ENCODE data around the gene EIPR1.

Gene EIPR1

GRCh38 chr2:3277050-3277747 lies 100.4 kb downstream of the EIPR1 start:
- no peak overlapping the region for H3K27ac ChIP-seq (ENCODE audit: insufficient read depth, low read depth, low read length, poor library complexity, severe bottlenecking)
- no peak overlapping the region for H3K4me3 ChIP-seq (ENCODE audit: insufficient read depth, low read depth, low read length)
- peaks cover 3% of the 10 kb centered on the region for H3K4me1 ChIP-seq (ENCODE audit: control insufficient read depth, insufficient read depth, low read length)
- 85 to 88% methylated on average over 25 of the region's 25 CpGs for WGBS, 2 experiments
- H3K36me3 ChIP-seq (ENCODE audit: control insufficient read depth, insufficient read depth, low read length), result no peaks in the 10 kb centered on the region
- peaks cover 3% of the 10 kb centered on the region for H3K9me3 ChIP-seq (ENCODE audit: control insufficient read depth, low read length)
- no peaks in the 10 kb centered on the region for H3K27me3 ChIP-seq (ENCODE audit: control insufficient read depth, insufficient read depth, low read length, poor library complexity, severe bottlenecking)

GRCh38 chr2:3272761-3273160 lies 104.9 kb downstream of the EIPR1 start:
- H3K27ac ChIP-seq (ENCODE audit: insufficient read depth, low read depth, low read length, poor library complexity, severe bottlenecking), result no peak overlapping the region
- no peak overlapping the region for H3K4me3 ChIP-seq (ENCODE audit: insufficient read depth, low read depth, low read length)
- 94 to 98% methylated on average over 5 to 7 of the region's 7 CpGs for WGBS, 2 experiments
- no peaks in the 10 kb centered on the region for H3K4me1 ChIP-seq (ENCODE audit: control insufficient read depth, insufficient read depth, low read length)
- peaks cover 12% of the 10 kb centered on the region for H3K27me3 ChIP-seq (ENCODE audit: control insufficient read depth, insufficient read depth, low read length, poor library complexity, severe bottlenecking)
- no peaks in the 10 kb centered on the region for H3K36me3 ChIP-seq (ENCODE audit: control insufficient read depth, insufficient read depth, low read length)
- peaks cover 3% of the 10 kb centered on the region for H3K9me3 ChIP-seq (ENCODE audit: control insufficient read depth, low read length)

- peaks cover 18% of the 10 kb centered on the region for H3K4me1 ChIP-seq (ENCODE audit: control insufficient read depth, insufficient read depth, low read length)
- no peaks in the 10 kb centered on the region for H3K36me3 ChIP-seq (ENCODE audit: control insufficient read depth, insufficient read depth, low read length)
- H3K27me3 ChIP-seq (ENCODE audit: control insufficient read depth, insufficient read depth, low read length, poor library complexity, severe bottlenecking), result peaks cover 25% of the 10 kb centered on the region
- peaks cover 2% of the 10 kb centered on the region for H3K9me3 ChIP-seq (ENCODE audit: control insufficient read depth, low read length)
- 94 to 97% methylated on average over 8 of the region's 8 CpGs for WGBS, 2 experiments
- no peak overlapping the region for H3K27ac ChIP-seq (ENCODE audit: insufficient read depth, low read depth, low read length, poor library complexity, severe bottlenecking)
- H3K4me3 ChIP-seq (ENCODE audit: insufficient read depth, low read depth, low read length), result no peak overlapping the region
Observed at GRCh38 chr2:3270095-3270478, 107.5 kb downstream of the EIPR1 start.

- 87 to 91% methylated on average over 22 of the region's 22 CpGs for WGBS, 2 experiments
Observed at GRCh38 chr2:3269425-3270094, 108.1 kb downstream of the EIPR1 start.

GRCh38 chr2:3268705-3269029 lies 109.0 kb downstream of the EIPR1 start:
- WGBS, 2 experiments, result 96 to 98% methylated on average over 6 of the region's 6 CpGs
- H3K9me3 ChIP-seq (ENCODE audit: control insufficient read depth, low read length), result no peaks in the 10 kb centered on the region
- no peaks in the 10 kb centered on the region for H3K36me3 ChIP-seq (ENCODE audit: control insufficient read depth, insufficient read depth, low read length)
- H3K27me3 ChIP-seq (ENCODE audit: control insufficient read depth, insufficient read depth, low read length, poor library complexity, severe bottlenecking), result peaks cover 39% of the 10 kb centered on the region
- no peak overlapping the region for H3K27ac ChIP-seq (ENCODE audit: insufficient read depth, low read depth, low read length, poor library complexity, severe bottlenecking)
- H3K4me1 ChIP-seq (ENCODE audit: control insufficient read depth, insufficient read depth, low read length), result peaks cover 27% of the 10 kb centered on the region
- H3K4me3 ChIP-seq (ENCODE audit: insufficient read depth, low read depth, low read length), result no peak overlapping the region

More at GRCh38 chr2:3269425-3270094, 108.1 kb downstream of the EIPR1 start:
- no peak overlapping the region for H3K4me3 ChIP-seq (ENCODE audit: insufficient read depth, low read depth, low read length)
- H3K36me3 ChIP-seq (ENCODE audit: control insufficient read depth, insufficient read depth, low read length), result no peaks in the 10 kb centered on the region
- H3K4me1 ChIP-seq (ENCODE audit: control insufficient read depth, insufficient read depth, low read length), result peaks cover 23% of the 10 kb centered on the region
- H3K27ac ChIP-seq (ENCODE audit: insufficient read depth, low read depth, low read length, poor library complexity, severe bottlenecking), result no peak overlapping the region
- no peaks in the 10 kb centered on the region for H3K9me3 ChIP-seq (ENCODE audit: control insufficient read depth, low read length)
- peaks cover 30% of the 10 kb centered on the region for H3K27me3 ChIP-seq (ENCODE audit: control insufficient read depth, insufficient read depth, low read length, poor library complexity, severe bottlenecking)

- Histone ChIP-seq H3K27me3 (ENCODE audit: control insufficient read depth, insufficient read depth, low read length, poor library complexity, severe bottlenecking) (peaks cover 45% of the 10 kb centered on the region), H3K36me3 (ENCODE audit: control insufficient read depth, insufficient read depth, low read length) (no peaks in the 10 kb centered on the region), H3K9me3 (ENCODE audit: control insufficient read depth, low read length) (no peaks in the 10 kb centered on the region), H3K27ac (ENCODE audit: insufficient read depth, low read depth, low read length, poor library complexity, severe bottlenecking) (no peak overlapping the region), H3K4me3 (ENCODE audit: insufficient read depth, low read depth, low read length) (no peak overlapping the region), H3K4me1 (ENCODE audit: control insufficient read depth, insufficient read depth, low read length) (peaks cover 27% of the 10 kb centered on the region)
- 95% methylated on average over 20 of the region's 20 CpGs for WGBS, 2 experiments
Observed at GRCh38 chr2:3267869-3268704, 109.5 kb downstream of the EIPR1 start.

- Histone ChIP-seq H3K27me3 (ENCODE audit: control insufficient read depth, insufficient read depth, low read length, poor library complexity, severe bottlenecking) (peaks cover 54% of the 10 kb centered on the region), H3K27ac (ENCODE audit: insufficient read depth, low read depth, low read length, poor library complexity, severe bottlenecking) (peak overlapping the region; percentile 16), H3K4me3 (ENCODE audit: insufficient read depth, low read depth, low read length) (no peak overlapping the region), H3K4me1 (ENCODE audit: control insufficient read depth, insufficient read depth, low read length) (peaks cover 27% of the 10 kb centered on the region), H3K36me3 (ENCODE audit: control insufficient read depth, insufficient read depth, low read length) (no peaks in the 10 kb centered on the region), H3K9me3 (ENCODE audit: control insufficient read depth, low read length) (no peaks in the 10 kb centered on the region)
- WGBS, 2 experiments, result 90 to 91% methylated on average over 15 of the region's 15 CpGs
Observed at GRCh38 chr2:3266925-3267867, 110.4 kb downstream of the EIPR1 start.

GRCh38 chr2:3265981-3266924 lies 111.4 kb downstream of the EIPR1 start:
- WGBS, 2 experiments, result 46 to 48% methylated on average over 20 of the region's 20 CpGs

GRCh38 chr2:3265471-3265870 lies 112.1 kb downstream of the EIPR1 start:
- 62 to 67% methylated on average over 8 of the region's 8 CpGs for WGBS, 2 experiments
- Histone ChIP-seq H3K4me3 (ENCODE audit: insufficient read depth, low read depth, low read length) (no peak overlapping the region), H3K36me3 (ENCODE audit: control insufficient read depth, insufficient read depth, low read length) (no peaks in the 10 kb centered on the region), H3K9me3 (ENCODE audit: control insufficient read depth, low read length) (no peaks in the 10 kb centered on the region), H3K4me1 (ENCODE audit: control insufficient read depth, insufficient read depth, low read length) (peaks cover 27% of the 10 kb centered on the region), H3K27me3 (ENCODE audit: control insufficient read depth, insufficient read depth, low read length, poor library complexity, severe bottlenecking) (peaks cover 57% of the 10 kb centered on the region), H3K27ac (ENCODE audit: insufficient read depth, low read depth, low read length, poor library complexity, severe bottlenecking) (no peak overlapping the region)

More at GRCh38 chr2:3265981-3266924, 111.4 kb downstream of the EIPR1 start:
- no peaks in the 10 kb centered on the region for H3K36me3 ChIP-seq (ENCODE audit: control insufficient read depth, insufficient read depth, low read length)
- H3K9me3 ChIP-seq (ENCODE audit: control insufficient read depth, low read length), result no peaks in the 10 kb centered on the region
- peak overlapping the region; percentile 4 for H3K4me3 ChIP-seq (ENCODE audit: insufficient read depth, low read depth, low read length)
- peaks cover 27% of the 10 kb centered on the region for H3K4me1 ChIP-seq (ENCODE audit: control insufficient read depth, insufficient read depth, low read length)
- H3K27me3 ChIP-seq (ENCODE audit: control insufficient read depth, insufficient read depth, low read length, poor library complexity, severe bottlenecking), result peaks cover 57% of the 10 kb centered on the region
- peak overlapping the region; percentile 48 for H3K27ac ChIP-seq (ENCODE audit: insufficient read depth, low read depth, low read length, poor library complexity, severe bottlenecking)

All from ectodermal cell (in vitro differentiated cells).